H1 (cell line): Measurements from ENCODE around the gene TTC33.

Experiments used
- CHD2 ChIP-seq: IDR thresholded peaks from 2 replicates; pipeline ENCODE4 v1.6.1; 2012; ENCODE audit warnings: low read length, improper control_type of control experiment
- KDM5A ChIP-seq: fragments of 200-600 bp; IDR thresholded peaks from 2 replicates; pipeline ENCODE4 v1.7.1; 2012; ENCODE audit warnings: mild to moderate bottlenecking, low read length, inconsistent platforms, mixed read lengths
- MAFK ChIP-seq: IDR thresholded peaks from 2 replicates; pipeline ENCODE4 v1.6.1; 2012; ENCODE audit warnings: low read depth, mild to moderate bottlenecking, improper control_type of control experiment, low read length
- POLR2A ChIP-seq, 2 experiments: IDR thresholded peaks; 1 replicate in 1 of 2; 2 replicates in 1 of 2; pipeline ENCODE4 v1.6.1; 2011; ENCODE audit warnings: low read depth in 2 of 2, low read length in 2 of 2, mild to moderate bottlenecking in 2 of 2; ENCODE audit errors: control extremely low read depth in 1 of 2
- POLR2AphosphoS5 ChIP-seq: IDR thresholded peaks from 2 replicates; pipeline ENCODE4 v1.6.1; 2011; ENCODE audit warnings: low read depth, low read length
- SRF ChIP-seq: IDR thresholded peaks from 2 replicates; pipeline ENCODE4 v1.6.1; 2011; ENCODE audit warnings: mild to moderate bottlenecking, low read depth, low read length, moderate library complexity
- TAF1 ChIP-seq: IDR thresholded peaks from 2 replicates; pipeline ENCODE4 v1.6.1; 2011; ENCODE audit warnings: mild to moderate bottlenecking, low read depth, low read length
- TF ChIP-seq, protein P1 (sequence below), 3 experiments: IDR thresholded peaks; 1 replicate in 2 of 3; 2 replicates in 1 of 3; pipeline versions ENCODE4 v1.5.1 to v1.6.1; 2011; ENCODE audit warnings: low read length in 3 of 3, mild to moderate bottlenecking in 3 of 3, inconsistent platforms in 2 of 3, low read depth in 1 of 3, moderate library complexity in 1 of 3; ENCODE audit not compliant: insufficient read depth in 1 of 3; ENCODE audit errors: control extremely low read depth in 1 of 3

DNA sequence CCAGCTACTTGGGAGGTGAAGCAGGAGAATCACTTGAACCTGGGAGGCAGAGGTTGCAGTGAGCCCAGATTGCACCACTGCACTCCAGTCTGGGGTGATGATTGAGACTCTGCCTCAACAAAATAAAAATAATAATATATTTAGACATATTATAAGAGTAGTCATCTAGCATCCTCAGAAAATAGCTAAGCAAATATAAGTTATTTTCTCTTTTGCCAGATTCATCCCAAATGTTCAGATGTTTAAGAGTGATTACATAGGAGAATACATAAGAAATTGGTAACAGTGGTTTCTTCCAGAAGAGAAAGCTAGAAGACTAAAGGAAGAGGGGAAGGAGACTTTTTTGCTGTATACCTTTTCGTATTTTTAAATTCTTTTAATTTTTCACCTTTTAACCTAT is 22.4 kb upstream of the TTC33 start:
- TF ChIP-seq POLR2AphosphoS5 (no peak), SRF (no peak), POLR2A (IDR thresholded peaks at IDR 0.05; ENCODE audit: control extremely low read depth in 1 of 2, low read depth in 2 of 2, low read length in 2 of 2) (no peak), MAFK (no peak), KDM5A (no peak), CHD2 (no peak), TAF1 (no peak)
- TF ChIP-seq, protein P1, sequence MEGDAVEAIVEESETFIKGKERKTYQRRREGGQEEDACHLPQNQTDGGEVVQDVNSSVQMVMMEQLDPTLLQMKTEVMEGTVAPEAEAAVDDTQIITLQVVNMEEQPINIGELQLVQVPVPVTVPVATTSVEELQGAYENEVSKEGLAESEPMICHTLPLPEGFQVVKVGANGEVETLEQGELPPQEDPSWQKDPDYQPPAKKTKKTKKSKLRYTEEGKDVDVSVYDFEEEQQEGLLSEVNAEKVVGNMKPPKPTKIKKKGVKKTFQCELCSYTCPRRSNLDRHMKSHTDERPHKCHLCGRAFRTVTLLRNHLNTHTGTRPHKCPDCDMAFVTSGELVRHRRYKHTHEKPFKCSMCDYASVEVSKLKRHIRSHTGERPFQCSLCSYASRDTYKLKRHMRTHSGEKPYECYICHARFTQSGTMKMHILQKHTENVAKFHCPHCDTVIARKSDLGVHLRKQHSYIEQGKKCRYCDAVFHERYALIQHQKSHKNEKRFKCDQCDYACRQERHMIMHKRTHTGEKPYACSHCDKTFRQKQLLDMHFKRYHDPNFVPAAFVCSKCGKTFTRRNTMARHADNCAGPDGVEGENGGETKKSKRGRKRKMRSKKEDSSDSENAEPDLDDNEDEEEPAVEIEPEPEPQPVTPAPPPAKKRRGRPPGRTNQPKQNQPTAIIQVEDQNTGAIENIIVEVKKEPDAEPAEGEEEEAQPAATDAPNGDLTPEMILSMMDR (IDR thresholded peaks at IDR 0.05; ENCODE audit: control extremely low read depth in 1 of 3, insufficient read depth in 1 of 3, low read depth in 1 of 3, low read length in 3 of 3), result no peak
